B cell (primary cell): ENCODE measurements around the gene CD52. TPM values are rescaled to one million over a fixed set of nuclear protein-coding genes. Genes with fewer than 3 reads are reported as not detected.

Experiments
- ATAC-seq: fragments of 200-7000 bp; cut with Tn5 transposase; one replicate; pipeline ENCODE4 v1.10.0; 2021; ENCODE audit warnings: low read depth, mild to moderate bottlenecking, moderate number of reproducible peaks, moderate library complexity
- CTCF ChIA-PET: fragments of 350-600 bp; sonication (Branson Sonifier 250); formaldehyde crosslinking; loops from one replicate; lab custom pipeline; 2021; ENCODE audit warnings: antibody characterized with exemption, inconsistent platforms; lab: Charles Lee
- POLR2A ChIA-PET: fragments of 350-600 bp; sonication (Branson Sonifier 250); formaldehyde crosslinking; loops from one replicate; lab custom pipeline; 2021; ENCODE audit warnings: antibody characterized with exemption; lab: Charles Lee
- DNase-seq: peaks from one replicate; pipeline ENCODE4 v3.0.0; 2013
- H2AFZ ChIP-seq: 2 replicates; pipeline ENCODE4 v1.6.1; 2012; ENCODE audit warnings: mild to moderate bottlenecking, low read depth, low read length; ENCODE audit not compliant: insufficient read depth, poor library complexity, severe bottlenecking
- H3K27ac ChIP-seq, 2 donors: 1 replicate in 1 of 2; 2 replicates in 1 of 2; pipeline ENCODE4 v1.5.1; 2012 to 2013; ENCODE audit warnings: low read length in 2 of 2, mild to moderate bottlenecking in 2 of 2, moderate library complexity in 1 of 2
- H3K27me3 ChIP-seq, 4 experiments: fragments of 200-600 bp in 1 of 4; sonication (generic) in 1 of 4; replicated peaks in 1 of 4; 1 replicate in 2 of 4; 2 replicates in 2 of 4; pipeline versions ENCODE4 v1.6.1 to v1.7.0; 2013 to 2016; ENCODE audit warnings: low read length in 3 of 4, mild to moderate bottlenecking in 2 of 4, mixed read lengths in 1 of 4, moderate library complexity in 1 of 4; ENCODE audit not compliant: insufficient read depth in 4 of 4, control insufficient read depth in 3 of 4; ENCODE audit errors: control extremely low read depth in 1 of 4
- H3K36me3 ChIP-seq, 2 experiments: replicated peaks in 1 of 2; 1 replicate in 1 of 2; 2 replicates in 1 of 2; pipeline versions ENCODE4 v1.6.1 to v1.7.1; 2013; ENCODE audit warnings: low read length in 1 of 2; ENCODE audit not compliant: insufficient read depth in 2 of 2, control insufficient read depth in 1 of 2; ENCODE audit errors: control extremely low read depth in 1 of 2, extremely low read depth in 1 of 2
- H3K4me1 ChIP-seq, 2 donors: fragments of 200-600 bp in 1 of 2; sonication (generic) in 1 of 2; 1 replicate in 1 of 2; 2 replicates in 1 of 2; pipeline versions ENCODE4 v1.5.1 to v1.6.1; 2013 to 2017; ENCODE audit warnings: low read length in 2 of 2; ENCODE audit not compliant: control insufficient read depth in 2 of 2, insufficient read depth in 2 of 2
- H3K4me2 ChIP-seq: replicated peaks from 2 replicates; pipeline ENCODE3; 2012; ENCODE audit warnings: mild to moderate bottlenecking, low read depth, low read length; ENCODE audit not compliant: poor library complexity, severe bottlenecking
- H3K4me3 ChIP-seq, 5 experiments: fragments of 200-600 bp in 1 of 5; sonication (generic) in 1 of 5; 1 replicate in 3 of 5; 2 replicates in 2 of 5; pipeline versions ENCODE4 v1.5.1 to v1.7.0; 2011 to 2016; ENCODE audit warnings: low read length in 4 of 5, mild to moderate bottlenecking in 4 of 5, low read depth in 2 of 5, control low read depth in 1 of 5, moderate library complexity in 1 of 5; ENCODE audit not compliant: insufficient read depth in 1 of 5; ENCODE audit errors: control extremely low read depth in 1 of 5, extremely low read depth in 1 of 5
- H3K79me2 ChIP-seq: fragments of 200-600 bp; sonication (generic); one replicate; pipeline ENCODE4 v1.6.0; 2016; ENCODE audit warnings: low read length; ENCODE audit not compliant: control insufficient read depth, insufficient read depth
- H3K9ac ChIP-seq: fragments of 200-600 bp; sonication (generic); 2 replicates; pipeline ENCODE4 v1.6.1; 2017; ENCODE audit warnings: mild to moderate bottlenecking, low read length, moderate library complexity
- H3K9me3 ChIP-seq, 3 donors: one replicate each; pipeline versions ENCODE4 v1.6.1 to v1.7.1; 2013; ENCODE audit warnings: low read length in 2 of 3; ENCODE audit not compliant: control insufficient read depth in 2 of 3, insufficient read depth in 1 of 3; ENCODE audit errors: control extremely low read depth in 1 of 3
- H4K20me1 ChIP-seq: 2 replicates; pipeline ENCODE4 v1.6.0; 2012; ENCODE audit warnings: mild to moderate bottlenecking, low read length; ENCODE audit not compliant: insufficient read depth, control insufficient read depth, poor library complexity, severe bottlenecking
- H3K27ac Mint-ChIP-seq: one replicate; pipeline ENCODE4 v1.8.0; 2021; ENCODE audit warnings: mixed read lengths
- H3K27me3 Mint-ChIP-seq: one replicate; pipeline ENCODE4 v1.8.0; 2021; ENCODE audit warnings: mixed read lengths
- H3K4me1 Mint-ChIP-seq: one replicate; pipeline ENCODE4 v1.8.0; 2021; ENCODE audit warnings: mixed read lengths
- H3K4me3 Mint-ChIP-seq: one replicate; pipeline ENCODE4 v1.8.0; 2021; ENCODE audit warnings: mixed read lengths
- H3K9me3 Mint-ChIP-seq: one replicate; pipeline ENCODE4 v1.8.0; 2022; ENCODE audit warnings: mixed read lengths; ENCODE audit not compliant: insufficient read depth
- EZH2 ChIP-seq: IDR thresholded peaks from 2 replicates; pipeline ENCODE4 v1.6.1; 2012; ENCODE audit warnings: borderline replicate concordance, low read depth, mild to moderate bottlenecking, moderate library complexity, low read length; ENCODE audit not compliant: insufficient read depth, poor library complexity, severe bottlenecking
- WGBS: methylation state at CpG from one replicate; pipeline ENCODE4 v1.1.5; 2013; ENCODE audit warnings: missing lambda C conversion rate; ENCODE audit not compliant: insufficient coverage; 5-methylcytosine and 5-hydroxymethylcytosine counted together
- intact Hi-C: fragments of 100-400 bp; cut with micrococcal nuclease; formaldehyde crosslinking; loops from one replicate; pipeline ENCODE4 v1.10.0; 2022
- polyA plus RNA-seq: library from polyadenylated mRNA; depleted of rRNA; stranded (reverse); fragments of >200 nt; gene quantifications from 2 replicates; pipeline ENCODE4 v1.2.3, GENCODE V29; 2012
- total RNA-seq, 2 donors: library from RNA; stranded (reverse); fragments of 120-200 nt in 1 of 2; gene quantifications; 1 replicate in 1 of 2; 2 replicates in 1 of 2; pipeline versions ENCODE4 v1.2.3 to v1.2.4, GENCODE V29; 2013 to 2022
- TF ChIP-seq, protein P1 (sequence below): fragments of 200-600 bp; IDR thresholded peaks from one replicate; pipeline ENCODE4 v1.8.0; 2022; ENCODE audit warnings: antibody characterized with exemption, mild to moderate bottlenecking

CD52 gene
- total and polyA plus RNA-seq, 2 donors (not counting 1 experiment from before 2014, with no cell fraction given): 1,116 to 1,597 TPM

DNA sequence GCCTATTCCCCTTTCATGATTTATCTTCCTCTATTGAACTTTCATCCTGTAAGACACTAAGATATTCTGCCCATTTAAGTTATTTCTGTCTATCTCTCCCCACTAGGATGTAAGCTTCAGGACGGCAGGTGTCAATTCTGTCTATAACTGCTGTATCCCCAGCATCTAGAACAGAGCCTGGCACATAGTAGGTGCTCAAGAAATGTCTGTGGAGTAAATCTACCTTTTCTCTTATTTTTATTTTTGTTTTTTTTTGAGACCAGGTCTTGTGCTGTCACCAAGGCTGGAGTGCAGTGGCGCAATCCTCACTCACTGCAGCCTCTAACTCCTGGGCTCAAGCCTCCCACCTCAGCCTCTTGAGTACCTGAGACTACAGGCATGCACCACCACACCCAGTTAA is 5.6 kb downstream of the CD52 start:
- Histone ChIP-seq H4K20me1 (peaks cover 61% of the 10 kb centered on the region), H3K9me3 (no peaks in the 10 kb centered on the region), H3K36me3 (peaks cover 0 to 54% of the 10 kb centered on the region in 2 experiments), H2AFZ (no peak overlapping the region), H3K4me2 (no peak overlapping the region), H3K4me3 (no peak overlapping the region), H3K9ac (no peak overlapping the region), H3K27ac (peak overlapping the region in 1 of 2 donors; percentile 75), H3K4me1 (peaks cover 31 to 33% of the 10 kb centered on the region in 2 donors), H3K27me3 (no peaks in the 10 kb centered on the region), H3K79me2 (peaks cover 36% of the 10 kb centered on the region)
- Mint-ChIP-seq H3K9me3 (no peaks in the 10 kb centered on the region), H3K27ac (peak overlapping the region; percentile 87), H3K4me1 (peaks cover 44% of the 10 kb centered on the region), H3K4me3 (no peak overlapping the region), H3K27me3 (no peaks in the 10 kb centered on the region)
- ChIA-PET POLR2A (interaction anchor here (0.7 to 15.2 kb wide), 4 partner anchors 12 to 288 kb away, joined by 3 to 1239 read pairs (median 5); partner anchors contain the start of gene SH3BGRL3), CTCF (interaction anchor here (2.9 to 30.0 kb wide), 5 partner anchors 41 to 154 kb away, joined by 7 to 1400 read pairs (median 28); partner anchors contain the start of genes CEP85, SH3BGRL3 and ZNF593)
- TF ChIP-seq EZH2: no peak
- TF ChIP-seq, protein P1, sequence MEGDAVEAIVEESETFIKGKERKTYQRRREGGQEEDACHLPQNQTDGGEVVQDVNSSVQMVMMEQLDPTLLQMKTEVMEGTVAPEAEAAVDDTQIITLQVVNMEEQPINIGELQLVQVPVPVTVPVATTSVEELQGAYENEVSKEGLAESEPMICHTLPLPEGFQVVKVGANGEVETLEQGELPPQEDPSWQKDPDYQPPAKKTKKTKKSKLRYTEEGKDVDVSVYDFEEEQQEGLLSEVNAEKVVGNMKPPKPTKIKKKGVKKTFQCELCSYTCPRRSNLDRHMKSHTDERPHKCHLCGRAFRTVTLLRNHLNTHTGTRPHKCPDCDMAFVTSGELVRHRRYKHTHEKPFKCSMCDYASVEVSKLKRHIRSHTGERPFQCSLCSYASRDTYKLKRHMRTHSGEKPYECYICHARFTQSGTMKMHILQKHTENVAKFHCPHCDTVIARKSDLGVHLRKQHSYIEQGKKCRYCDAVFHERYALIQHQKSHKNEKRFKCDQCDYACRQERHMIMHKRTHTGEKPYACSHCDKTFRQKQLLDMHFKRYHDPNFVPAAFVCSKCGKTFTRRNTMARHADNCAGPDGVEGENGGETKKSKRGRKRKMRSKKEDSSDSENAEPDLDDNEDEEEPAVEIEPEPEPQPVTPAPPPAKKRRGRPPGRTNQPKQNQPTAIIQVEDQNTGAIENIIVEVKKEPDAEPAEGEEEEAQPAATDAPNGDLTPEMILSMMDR: no peak
- ATAC-seq (no peak), DNase-seq (no peak)
- intact Hi-C loops: no loop called here
- WGBS: no CpG with 5 or more reads among the region's 2 CpGs

DNA sequence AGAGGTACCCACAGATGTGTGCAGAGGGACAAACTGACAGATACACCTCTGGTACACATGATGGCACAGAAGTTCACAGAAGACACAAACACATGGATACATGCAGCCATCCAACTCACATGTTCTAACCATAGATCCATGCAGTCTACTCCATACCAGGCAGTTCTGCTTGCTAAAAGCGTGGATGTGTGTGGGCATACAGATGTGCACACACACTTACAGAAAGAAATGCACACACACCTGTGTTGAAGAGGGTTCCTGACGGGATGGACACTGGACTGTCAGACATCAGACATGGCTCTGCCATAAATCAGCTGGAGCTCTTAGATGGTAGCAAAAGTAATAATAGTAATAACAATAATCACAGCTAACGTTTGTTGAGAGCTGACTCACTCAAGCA is 6.8 kb downstream of the CD52 start:
- Histone ChIP-seq H3K36me3 (peaks cover 0 to 49% of the 10 kb centered on the region in 2 experiments), H3K9ac (no peak overlapping the region), H3K79me2 (peaks cover 24% of the 10 kb centered on the region), H3K27ac (peak overlapping the region in 1 of 2 donors; percentile 54), H3K4me1 (peaks cover 31 to 33% of the 10 kb centered on the region in 2 donors), H3K27me3 (no peaks in the 10 kb centered on the region), H3K4me3 (no peak overlapping the region), H4K20me1 (peaks cover 49% of the 10 kb centered on the region), H3K4me2 (no peak overlapping the region), H2AFZ (no peak overlapping the region), H3K9me3 (no peaks in the 10 kb centered on the region)
- no peak for ATAC-seq
- Mint-ChIP-seq H3K27me3 (no peaks in the 10 kb centered on the region), H3K4me3 (no peak overlapping the region), H3K9me3 (no peaks in the 10 kb centered on the region), H3K4me1 (peaks cover 40% of the 10 kb centered on the region), H3K27ac (peak overlapping the region; percentile 57)
- no CpG with 5 or more reads among the region's 3 CpGs for WGBS
- TF ChIP-seq, protein P1: no peak
- TF ChIP-seq EZH2: no peak
- ChIA-PET POLR2A (interaction anchor here (15.2 kb wide), 1 partner anchor 40 kb away, joined by 1239 read pairs; the partner anchor contains the start of gene SH3BGRL3), CTCF (interaction anchor here (5.0 to 30.0 kb wide), 2 partner anchors 40 to 42 kb away, joined by 28 to 1400 read pairs; partner anchors contain the start of gene SH3BGRL3)
- no peak for DNase-seq
- intact Hi-C loops: no loop called here
